K562 (cell line): Measurements from ENCODE around the gene CNOT6. TPM values are rescaled to one million over a fixed set of nuclear protein-coding genes. Genes with fewer than 3 reads are reported as not detected.

Source experiments
- FOXJ2 ChIP-seq: fragments of 200-800 bp; sonication (Bioruptor generic); IDR thresholded peaks from 2 replicates; pipeline ENCODE4 v1.6.1; 2016; ENCODE audit warnings: missing genetic modification characterization, missing compliant biosample characterization
- polyA plus RNA-seq, 8 experiments: library from polyadenylated mRNA; depleted of rRNA in 4 of 8; stranded (reverse) in 5 of 8; unstranded in 3 of 8; fragments of >200 nt; fragmentation: Nextera tagmentation in 2 of 8; fragmentation: Illumina TruSeq in 1 of 8; extraction: Ambion mirVana in 2 of 8; extraction: Trizol in 1 of 8; gene quantifications; 2 replicates each; pipeline versions ENCODE4 v1.2.1 to v1.2.3, GENCODE V29; 2011 to 2014; ENCODE audit warnings: inconsistent platforms in 1 of 8, missing spikeins in 1 of 8
- small RNA-seq: library from RNA; depleted of rRNA; stranded (forward); fragments of <200 nt; gene quantifications from one replicate; pipeline ENCODE3, GENCODE V24; 2014
- total RNA-seq, 7 experiments: library from RNA; depleted of rRNA in 6 of 7; stranded (reverse); fragments of >200 nt in 6 of 7; fragmentation: Illumina TruSeq in 2 of 7; extraction: Trizol in 2 of 7; gene quantifications; 2 replicates each; pipeline versions ENCODE4 v1.2.1 to v1.2.3, GENCODE V29; 2011 to 2021; ENCODE audit warnings: low replicate concordance in 1 of 7

CNOT6 gene
- total and polyA plus RNA-seq, 9 of the 15 experiments (the other 6 are each of a cell fraction or from before 2014, with no cell fraction given) = 4.9 to 32.4 (median 14.0) TPM

GRCh38 chr5:180627386-180628120 lies 133.4 kb downstream of the CNOT6 start (continued):
- TF ChIP-seq FOXJ2 (tag) = no peak

Small RNA genes within 50 kb of the gene (small RNA-seq; reads per million reads assigned to genes)
- not detected for gene RNU6-525P

Other genes with a start within 250 kb of the CNOT6 start
- 23.3 and 24.7 TPM in 2 replicates for gene MAPK9, start 202.3 kb upstream of the CNOT6 start, total RNA-seq (2014; rRNA removed)
- 32.3 and 33.8 TPM in 2 replicates for gene MAPK9, start 202.3 kb upstream of the CNOT6 start, total RNA-seq (2014; rRNA removed; fragmentation: Illumina TruSeq; extraction: Trizol)
- gene MAPK9, start 202.3 kb upstream of the CNOT6 start, total RNA-seq (2015; rRNA removed; fragmentation: Illumina TruSeq; extraction: Trizol) = 27.2 and 29.9 TPM in 2 replicates
- 37.1 and 38.0 TPM in 2 replicates for gene MAPK9, start 202.3 kb upstream of the CNOT6 start, total RNA-seq (2021)
- 45.9 and 58.0 TPM in 2 replicates for gene MAPK9, start 202.3 kb upstream of the CNOT6 start, polyA plus RNA-seq (2011; rRNA removed)
- 32.3 and 43.1 TPM in 2 replicates for gene MAPK9, start 202.3 kb upstream of the CNOT6 start, polyA plus RNA-seq (2014; fragmentation: Illumina TruSeq; extraction: Trizol)
- gene MAPK9, start 202.3 kb upstream of the CNOT6 start, polyA plus RNA-seq (2014; fragmentation: Nextera tagmentation; extraction: Ambion mirVana) = 1 to 10 TPM; 4.8 to 6.5 TPM
- gene MAPK9, start 202.3 kb upstream of the CNOT6 start, polyA plus RNA-seq (2014; rRNA removed) = 27.4 and 31.5 TPM in 2 replicates
- gene GFPT2, start 141.0 kb upstream of the CNOT6 start, total RNA-seq (2014; rRNA removed) = not detected in 2 replicates
- 0.13 TPM in 1 of 2 replicates, not detected in the other for gene GFPT2, start 141.0 kb upstream of the CNOT6 start, total RNA-seq (2014; rRNA removed; fragmentation: Illumina TruSeq; extraction: Trizol)
- not detected in 2 replicates for gene GFPT2, start 141.0 kb upstream of the CNOT6 start, total RNA-seq (2015; rRNA removed; fragmentation: Illumina TruSeq; extraction: Trizol)
- 0.07 and 0.09 TPM in 2 replicates for gene GFPT2, start 141.0 kb upstream of the CNOT6 start, total RNA-seq (2021)
- 0.14 TPM in 1 of 2 replicates, not detected in the other for gene GFPT2, start 141.0 kb upstream of the CNOT6 start, polyA plus RNA-seq (2011; rRNA removed)
- gene GFPT2, start 141.0 kb upstream of the CNOT6 start, polyA plus RNA-seq (2014; fragmentation: Illumina TruSeq; extraction: Trizol) = not detected in 2 replicates
- gene GFPT2, start 141.0 kb upstream of the CNOT6 start, polyA plus RNA-seq (2014; fragmentation: Nextera tagmentation; extraction: Ambion mirVana) = under 1 TPM in 1 of 2 experiments, not detected in 1; 0.08 TPM
- gene GFPT2, start 141.0 kb upstream of the CNOT6 start, polyA plus RNA-seq (2014; rRNA removed) = not detected in 2 replicates
- gene SCGB3A1, start 97.1 kb downstream of the CNOT6 start, total RNA-seq (2014; rRNA removed) = not detected in 2 replicates
- gene SCGB3A1, start 97.1 kb downstream of the CNOT6 start, total RNA-seq (2014; rRNA removed; fragmentation: Illumina TruSeq; extraction: Trizol) = not detected in 2 replicates
- gene SCGB3A1, start 97.1 kb downstream of the CNOT6 start, total RNA-seq (2015; rRNA removed; fragmentation: Illumina TruSeq; extraction: Trizol) = not detected in 2 replicates
- 0.33 TPM in 1 of 2 replicates, not detected in the other for gene SCGB3A1, start 97.1 kb downstream of the CNOT6 start, total RNA-seq (2021)
- gene SCGB3A1, start 97.1 kb downstream of the CNOT6 start, polyA plus RNA-seq (2011; rRNA removed) = not detected in 2 replicates
- not detected in 2 replicates for gene SCGB3A1, start 97.1 kb downstream of the CNOT6 start, polyA plus RNA-seq (2014; fragmentation: Illumina TruSeq; extraction: Trizol)
- not detected for gene SCGB3A1, start 97.1 kb downstream of the CNOT6 start, polyA plus RNA-seq (2014; fragmentation: Nextera tagmentation; extraction: Ambion mirVana)
- not detected in 2 replicates for gene SCGB3A1, start 97.1 kb downstream of the CNOT6 start, polyA plus RNA-seq (2014; rRNA removed)
- gene FLT4, start 155.2 kb downstream of the CNOT6 start, total RNA-seq (2014; rRNA removed) = 0.14 and 0.24 TPM in 2 replicates
- not detected in 2 replicates for gene FLT4, start 155.2 kb downstream of the CNOT6 start, total RNA-seq (2014; rRNA removed; fragmentation: Illumina TruSeq; extraction: Trizol)
- 0.07 TPM in 1 of 2 replicates, not detected in the other for gene FLT4, start 155.2 kb downstream of the CNOT6 start, total RNA-seq (2015; rRNA removed; fragmentation: Illumina TruSeq; extraction: Trizol)
- gene FLT4, start 155.2 kb downstream of the CNOT6 start, total RNA-seq (2021) = 0.24 and 0.47 TPM in 2 replicates
- gene FLT4, start 155.2 kb downstream of the CNOT6 start, polyA plus RNA-seq (2011; rRNA removed) = 0.26 and 0.42 TPM in 2 replicates
- 0.18 and 0.21 TPM in 2 replicates for gene FLT4, start 155.2 kb downstream of the CNOT6 start, polyA plus RNA-seq (2014; fragmentation: Illumina TruSeq; extraction: Trizol)
- under 1 TPM in 1 of 2 experiments, not detected in 1; 0.01 TPM for gene FLT4, start 155.2 kb downstream of the CNOT6 start, polyA plus RNA-seq (2014; fragmentation: Nextera tagmentation; extraction: Ambion mirVana)
- gene FLT4, start 155.2 kb downstream of the CNOT6 start, polyA plus RNA-seq (2014; rRNA removed) = 0.05 and 0.12 TPM in 2 replicates
- not detected in 2 replicates for gene OR2Y1, start 245.7 kb downstream of the CNOT6 start, total RNA-seq (2014; rRNA removed)
- gene OR2Y1, start 245.7 kb downstream of the CNOT6 start, total RNA-seq (2014; rRNA removed; fragmentation: Illumina TruSeq; extraction: Trizol) = not detected in 2 replicates
- gene OR2Y1, start 245.7 kb downstream of the CNOT6 start, total RNA-seq (2015; rRNA removed; fragmentation: Illumina TruSeq; extraction: Trizol) = not detected in 2 replicates
- gene OR2Y1, start 245.7 kb downstream of the CNOT6 start, total RNA-seq (2021) = not detected in 2 replicates
- not detected in 2 replicates for gene OR2Y1, start 245.7 kb downstream of the CNOT6 start, polyA plus RNA-seq (2011; rRNA removed)
- not detected in 2 replicates for gene OR2Y1, start 245.7 kb downstream of the CNOT6 start, polyA plus RNA-seq (2014; fragmentation: Illumina TruSeq; extraction: Trizol)
- gene OR2Y1, start 245.7 kb downstream of the CNOT6 start, polyA plus RNA-seq (2014; fragmentation: Nextera tagmentation; extraction: Ambion mirVana) = not detected
- gene OR2Y1, start 245.7 kb downstream of the CNOT6 start, polyA plus RNA-seq (2014; rRNA removed) = not detected in 2 replicates